Measurements from ENCODE around the gene SATB2. TPM values are rescaled to one million over a fixed set of nuclear protein-coding genes. Genes with fewer than 3 reads are reported as not detected.

SATB2 gene
- total RNA-seq, 1 donor from 2014 or later, result 1.2 TPM

GRCh38 chr2:199273042-199273511, 184.7 kb downstream of the SATB2 start:
- H3K27ac ChIP-seq, result no peak overlapping the region
- H3K27me3 ChIP-seq, result no peaks in the 10 kb centered on the region
- peaks cover 0 to 7% of the 10 kb centered on the region in 2 donors for H3K36me3 ChIP-seq
- H3K9me3 ChIP-seq, result no peaks in the 10 kb centered on the region
- H3K4me3 ChIP-seq, result no peak overlapping the region
- intact Hi-C loops (cut with DNase I), result no loop called here
- TF ChIP-seq CTCF (IDR thresholded peaks at IDR 0.05), result no peak
- no peaks in the 10 kb centered on the region for H3K4me1 ChIP-seq
- no peak for DNase-seq (ENCODE audit: low spot score in 2 of 2)

GRCh38 chr2:199261936-199262335, 195.8 kb downstream of the SATB2 start:
- Histone ChIP-seq H3K27ac (no peak overlapping the region), H3K4me1 (no peaks in the 10 kb centered on the region), H3K4me3 (no peak overlapping the region), H3K36me3 (no peaks in the 10 kb centered on the region), H3K9me3 (peaks cover 9 to 11% of the 10 kb centered on the region in 2 donors), H3K27me3 (no peaks in the 10 kb centered on the region)
- intact Hi-C loops (cut with DNase I), result no loop called here
- no peak for TF ChIP-seq CTCF (IDR thresholded peaks at IDR 0.05)
- no peak for DNase-seq (ENCODE audit: low spot score in 2 of 2)

- no peaks in the 10 kb centered on the region for H3K36me3 ChIP-seq
- H3K27ac ChIP-seq, result no peak overlapping the region
- intact Hi-C loops (cut with DNase I), result no loop called here
- H3K4me1 ChIP-seq, result no peaks in the 10 kb centered on the region
- H3K9me3 ChIP-seq, result peaks cover 9 to 11% of the 10 kb centered on the region in 2 donors
- TF ChIP-seq CTCF (IDR thresholded peaks at IDR 0.05), result no peak
- DNase-seq (ENCODE audit: low spot score in 2 of 2), result no peak
- no peak overlapping the region for H3K4me3 ChIP-seq
- H3K27me3 ChIP-seq, result no peaks in the 10 kb centered on the region
Observed at GRCh38 chr2:199261239-199261638, 196.5 kb downstream of the SATB2 start.

- H3K4me1 ChIP-seq, result no peaks in the 10 kb centered on the region
Observed at GRCh38 chr2:199259671-199260070, 198.1 kb downstream of the SATB2 start.

GRCh38 chr2:199258291-199258690, 199.4 kb downstream of the SATB2 start:
- intact Hi-C loops (cut with DNase I), result no loop called here
- DNase-seq (ENCODE audit: low spot score in 2 of 2), result no peak
- Histone ChIP-seq H3K27me3 (no peaks in the 10 kb centered on the region), H3K4me1 (no peaks in the 10 kb centered on the region), H3K9me3 (peaks cover 7 to 9% of the 10 kb centered on the region in 2 donors), H3K4me3 (no peak overlapping the region), H3K27ac (no peak overlapping the region), H3K36me3 (no peaks in the 10 kb centered on the region)
- no peak for TF ChIP-seq CTCF (IDR thresholded peaks at IDR 0.05)

More at GRCh38 chr2:199259671-199260070, 198.1 kb downstream of the SATB2 start:
- intact Hi-C loops (cut with DNase I), result no loop called here
- no peak for DNase-seq (ENCODE audit: low spot score in 2 of 2)
- Histone ChIP-seq H3K27ac (no peak overlapping the region), H3K4me3 (no peak overlapping the region), H3K36me3 (no peaks in the 10 kb centered on the region), H3K9me3 (peaks cover 9 to 11% of the 10 kb centered on the region in 2 donors), H3K27me3 (no peaks in the 10 kb centered on the region)
- TF ChIP-seq CTCF (IDR thresholded peaks at IDR 0.05), result no peak

All from ascending aorta (tissue), 2 donors.